Stimulated activated CD4-positive, alpha-beta T cell treated with anti-CD3 and anti-CD28 coated beads, Interleukin-2, amount 100 ng/mL, for 24 hours (primary cell): ENCODE measurements around the gene MMP21.
A peak's percentile ranks its signal among the peaks of the same experiment; 100 is the strongest.

Experiments used
- DNase-seq, 2 donors: peaks; one replicate each; pipeline ENCODE4 v3.0.0-alpha.2; 2020

Gene MMP21, protein sequence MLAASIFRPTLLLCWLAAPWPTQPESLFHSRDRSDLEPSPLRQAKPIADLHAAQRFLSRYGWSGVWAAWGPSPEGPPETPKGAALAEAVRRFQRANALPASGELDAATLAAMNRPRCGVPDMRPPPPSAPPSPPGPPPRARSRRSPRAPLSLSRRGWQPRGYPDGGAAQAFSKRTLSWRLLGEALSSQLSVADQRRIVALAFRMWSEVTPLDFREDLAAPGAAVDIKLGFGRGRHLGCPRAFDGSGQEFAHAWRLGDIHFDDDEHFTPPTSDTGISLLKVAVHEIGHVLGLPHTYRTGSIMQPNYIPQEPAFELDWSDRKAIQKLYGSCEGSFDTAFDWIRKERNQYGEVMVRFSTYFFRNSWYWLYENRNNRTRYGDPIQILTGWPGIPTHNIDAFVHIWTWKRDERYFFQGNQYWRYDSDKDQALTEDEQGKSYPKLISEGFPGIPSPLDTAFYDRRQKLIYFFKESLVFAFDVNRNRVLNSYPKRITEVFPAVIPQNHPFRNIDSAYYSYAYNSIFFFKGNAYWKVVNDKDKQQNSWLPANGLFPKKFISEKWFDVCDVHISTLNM

DNA sequence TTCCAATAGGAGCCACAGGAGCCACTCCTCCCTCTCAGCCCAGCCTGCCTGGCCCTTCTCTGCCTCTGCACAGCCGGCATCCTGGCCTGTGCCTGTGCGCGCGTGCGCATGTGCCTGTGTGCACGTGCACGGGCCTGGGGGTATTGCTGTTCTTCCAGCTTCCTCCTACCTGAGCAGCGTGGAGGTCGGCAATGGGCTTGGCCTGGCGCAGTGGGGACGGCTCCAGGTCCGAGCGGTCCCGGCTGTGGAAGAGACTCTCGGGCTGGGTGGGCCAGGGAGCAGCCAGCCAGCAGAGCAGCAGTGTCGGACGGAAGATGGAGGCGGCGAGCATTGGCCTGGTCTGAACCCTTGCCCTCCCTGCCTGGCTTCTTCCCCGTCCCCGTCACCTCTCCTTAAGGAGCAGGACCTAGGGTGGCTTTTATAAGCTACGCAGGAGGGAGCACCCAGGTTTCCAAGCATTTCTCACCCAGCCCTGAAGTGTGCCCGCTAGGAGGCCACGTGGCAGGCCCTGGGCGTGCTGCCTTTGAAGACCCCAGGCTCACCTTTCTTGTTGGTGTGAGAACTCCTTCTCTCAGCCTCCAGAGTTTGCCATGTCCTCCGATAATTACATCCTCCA lies at the start of gene MMP21:
TSS of gene MMP21 (minus strand) at position 331 of the 616 bp plus-strand sequence. CDS start at position 331, 0 bp downstream.
- DNase-seq = no peak

DNA sequence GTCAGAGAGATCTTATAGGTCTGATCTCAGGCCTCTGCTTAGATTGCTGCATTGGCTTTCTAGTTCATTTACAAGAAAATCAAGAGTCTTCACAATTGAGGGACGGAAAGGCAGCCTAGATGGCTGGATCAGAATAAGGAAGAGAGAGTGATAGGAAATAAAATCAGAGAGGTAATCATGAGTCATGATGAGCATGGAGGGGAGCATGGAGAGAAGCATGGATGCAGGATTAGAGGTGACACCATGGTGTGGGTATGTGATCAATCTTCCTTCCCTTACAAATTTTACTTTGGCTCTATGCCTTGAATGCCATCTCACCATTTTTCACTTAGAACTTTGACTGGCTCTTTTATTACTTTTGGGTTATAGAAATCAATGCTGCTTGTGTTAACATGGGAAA lies 49.1 kb upstream of the MMP21 start:
- no peak for DNase-seq

DNA sequence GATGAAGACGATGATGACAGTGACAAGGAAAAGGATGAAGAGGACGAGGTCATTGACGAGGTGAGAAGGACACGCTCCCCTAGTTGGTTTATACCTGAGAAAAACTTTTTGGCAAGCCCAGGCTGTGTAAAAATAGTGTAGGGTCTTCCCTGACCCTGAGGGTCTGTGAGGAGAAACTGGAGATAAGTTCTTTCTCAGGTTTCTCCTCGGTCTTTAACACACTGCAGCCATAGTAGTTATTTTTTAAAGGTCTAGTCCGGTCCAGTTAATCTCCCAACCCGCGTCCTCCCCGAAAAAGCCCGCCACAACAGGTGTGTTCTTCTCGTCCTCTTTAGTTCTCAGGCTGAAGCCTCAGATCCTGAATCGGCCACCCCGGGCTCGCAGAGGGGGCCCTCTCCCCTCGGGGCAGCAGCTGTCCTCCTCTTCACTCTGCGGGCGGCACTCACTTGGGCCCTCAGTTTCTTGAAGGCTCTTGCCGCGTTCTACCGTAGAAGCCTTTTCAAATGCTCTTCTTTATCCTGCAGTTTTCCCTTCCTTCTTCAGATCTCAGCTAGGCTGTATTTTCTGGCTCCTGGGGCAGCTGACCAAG lies 48.1 kb upstream of the MMP21 start:
- peak; percentile 18 to 30 for DNase-seq

DNA sequence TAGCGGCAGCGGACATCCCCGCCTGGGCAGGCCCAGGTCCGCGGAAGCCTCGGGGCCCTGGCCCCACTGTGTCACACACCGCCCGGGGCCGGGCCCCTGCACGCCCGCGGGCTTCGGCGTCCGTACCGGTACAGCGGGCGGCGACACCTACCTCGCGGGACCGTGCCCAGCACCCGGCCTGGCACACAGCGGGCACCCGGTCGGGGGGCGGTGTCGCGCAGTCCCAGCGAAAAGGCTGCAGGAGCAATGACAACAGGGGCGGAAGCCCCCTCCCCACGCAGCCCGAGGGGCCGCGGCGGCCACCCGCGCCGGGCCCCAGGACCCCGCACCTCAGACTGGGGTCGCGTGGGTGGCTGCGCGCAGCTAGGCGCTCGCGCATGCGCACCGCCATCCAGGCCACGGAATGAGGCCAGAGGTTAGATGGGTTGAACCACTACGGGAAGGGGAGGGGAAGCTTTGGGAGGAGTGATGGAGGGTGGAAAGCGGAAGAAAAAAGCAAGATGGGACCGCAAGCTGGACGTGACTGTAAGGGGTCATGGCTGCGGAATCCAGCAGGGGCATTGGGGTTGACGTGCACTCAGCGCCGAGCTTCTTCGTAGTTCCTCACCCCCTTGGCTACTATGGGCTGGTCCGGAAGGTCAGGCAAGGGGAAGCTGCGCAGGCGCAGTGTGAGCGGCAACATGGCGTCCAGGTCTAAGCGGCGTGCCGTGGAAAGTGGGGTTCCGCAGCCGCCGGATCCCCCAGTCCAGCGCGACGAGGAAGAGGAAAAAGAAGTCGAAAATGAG lies 47.4 kb upstream of the MMP21 start, which contains the start of the genes BCCIP and UROS:
TSS of gene BCCIP (plus strand) at position 669 of the 785 bp plus-strand sequence. CDS start at position 681, 12 bp downstream.
TSS of gene UROS (minus strand) at position 381 of the 785 bp plus-strand sequence. CDS start 6,759 bp downstream, outside the sequence.
- peak; percentile 90 to 91 for DNase-seq

DNA sequence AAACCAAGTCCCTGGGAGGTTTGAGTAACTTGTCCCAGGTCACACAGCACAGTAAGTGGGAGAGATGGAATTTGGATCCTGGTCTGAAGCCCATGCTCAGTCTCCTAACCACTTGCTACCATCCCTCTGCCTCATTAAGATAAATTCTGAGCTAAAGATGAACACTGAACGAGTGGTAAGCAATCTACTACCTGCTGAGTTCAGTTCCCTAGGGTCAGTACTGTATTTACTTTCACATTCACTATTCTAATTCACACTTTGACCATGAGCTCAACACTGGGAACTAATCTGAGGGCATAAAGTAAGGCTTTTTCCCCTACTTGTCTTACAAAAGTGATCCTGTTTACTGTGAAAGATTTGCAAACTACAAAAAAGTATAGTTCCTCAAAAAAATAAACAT lies 45.1 kb upstream of the MMP21 start:
- no peak for DNase-seq

DNA sequence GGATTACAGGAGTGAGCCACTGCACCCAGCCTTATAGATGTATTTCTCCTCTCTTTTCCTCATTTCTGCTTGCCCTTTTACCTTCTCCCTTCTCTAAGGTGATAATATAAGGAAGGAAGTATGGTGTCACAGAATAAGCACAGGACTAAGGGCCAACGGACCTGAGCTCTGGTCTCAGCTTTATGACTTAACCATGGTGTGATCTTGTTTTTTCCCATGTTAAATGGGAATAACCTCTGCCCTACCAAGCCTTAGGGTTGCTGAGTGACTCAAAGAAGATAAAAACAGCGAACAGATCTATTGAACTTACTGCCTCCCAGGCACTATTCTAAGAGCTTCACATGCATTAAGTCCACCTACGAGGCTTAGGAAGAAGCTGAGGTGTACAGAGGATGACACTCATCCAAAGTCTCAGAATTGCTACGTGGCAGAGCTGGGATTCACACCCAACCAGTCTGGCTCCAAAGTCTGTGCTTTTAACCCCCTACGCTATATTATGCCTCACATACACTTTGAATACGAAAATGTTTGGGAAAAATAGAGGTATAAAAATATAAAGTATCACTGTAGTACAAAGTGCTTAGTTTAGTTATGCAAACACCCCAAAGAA lies 41.8 kb upstream of the MMP21 start:
- no peak for DNase-seq

DNA sequence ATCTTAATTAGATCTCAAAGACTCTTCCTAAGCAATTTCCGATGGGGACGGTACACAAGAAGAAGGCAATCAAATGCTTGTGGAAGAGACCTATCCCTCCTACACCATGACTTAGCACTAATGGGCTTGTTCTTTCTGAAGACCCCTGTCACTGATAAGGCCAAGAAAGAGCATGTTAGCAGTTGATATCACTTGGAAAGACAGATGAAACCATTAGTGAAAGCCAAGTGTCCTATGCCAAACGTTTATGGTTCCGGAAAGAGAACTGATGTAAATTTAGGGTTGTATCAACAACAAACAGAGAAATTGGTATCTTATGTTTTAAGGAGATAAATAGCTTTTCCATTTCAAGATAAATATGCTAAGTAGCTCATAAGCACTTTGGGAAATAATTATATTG lies 40.9 kb upstream of the MMP21 start:
- DNase-seq = no peak

DNA sequence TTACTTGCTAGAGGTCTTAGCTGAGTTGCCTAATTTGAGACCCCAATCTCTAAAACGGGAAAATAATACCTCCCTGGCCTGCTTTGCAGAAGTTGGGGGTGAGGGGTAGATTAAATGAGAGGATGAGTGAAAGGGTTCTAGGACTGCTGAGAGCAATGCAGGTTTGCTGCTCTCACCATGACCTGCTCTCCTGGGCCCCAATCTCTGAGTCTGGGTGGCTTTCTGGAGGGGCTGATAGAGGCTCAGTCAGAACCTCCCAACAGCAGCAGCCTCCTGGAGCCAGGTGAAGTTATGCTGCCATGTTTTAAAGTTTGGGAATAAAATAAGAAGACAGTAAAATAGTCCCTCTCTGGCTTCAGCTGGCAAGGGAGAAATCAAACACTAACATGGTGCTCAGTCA lies 40.1 kb upstream of the MMP21 start:
- DNase-seq = no peak

DNA sequence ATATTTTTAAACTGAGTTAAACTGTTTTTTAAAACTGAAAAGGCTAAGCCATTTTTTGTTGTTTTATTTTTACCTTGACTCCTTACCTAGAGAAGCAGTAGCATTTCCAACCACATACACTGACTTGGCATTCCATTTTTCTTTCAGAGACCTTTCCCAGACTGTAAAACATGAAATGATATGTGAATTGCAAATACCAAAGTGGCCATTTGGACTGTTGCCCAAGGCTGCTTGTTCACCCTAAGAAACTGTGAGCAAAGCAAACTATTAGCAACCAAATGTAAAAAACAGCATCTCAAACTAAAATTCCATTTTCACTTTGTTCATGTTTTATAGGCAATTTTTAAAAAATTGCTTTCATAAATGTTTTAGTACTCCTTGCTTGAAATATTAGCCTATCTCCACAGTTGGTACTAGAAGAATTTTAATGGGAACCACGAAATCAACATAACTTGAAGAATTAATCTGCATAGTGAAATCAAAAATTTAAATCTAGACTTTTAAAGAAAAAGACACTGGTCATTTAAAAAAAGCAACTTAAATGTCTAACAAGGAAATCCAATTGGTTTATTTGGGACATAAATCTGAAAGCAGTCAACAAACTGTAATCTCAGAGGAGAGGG lies 36.6 kb upstream of the MMP21 start:
- no peak for DNase-seq

DNA sequence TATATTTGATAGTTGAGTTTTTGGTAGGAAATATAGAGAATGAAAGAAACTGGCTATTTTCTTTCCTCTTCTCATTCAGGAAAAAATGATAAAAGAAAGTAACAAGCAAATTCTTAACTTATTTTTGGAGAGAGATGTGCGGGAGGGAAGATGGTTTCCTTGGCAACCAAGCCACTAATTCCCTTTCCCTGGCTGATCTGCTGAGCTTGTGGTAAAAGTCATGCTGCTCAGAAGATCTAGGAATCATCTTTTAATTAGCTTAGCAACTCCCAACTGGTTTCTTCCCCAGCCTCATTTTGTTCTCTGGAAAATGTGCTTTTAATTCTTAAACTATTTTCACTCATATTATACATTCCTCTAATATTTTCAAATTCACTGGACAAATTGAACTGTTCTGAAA lies 35.6 kb upstream of the MMP21 start:
- DNase-seq = no peak

DNA sequence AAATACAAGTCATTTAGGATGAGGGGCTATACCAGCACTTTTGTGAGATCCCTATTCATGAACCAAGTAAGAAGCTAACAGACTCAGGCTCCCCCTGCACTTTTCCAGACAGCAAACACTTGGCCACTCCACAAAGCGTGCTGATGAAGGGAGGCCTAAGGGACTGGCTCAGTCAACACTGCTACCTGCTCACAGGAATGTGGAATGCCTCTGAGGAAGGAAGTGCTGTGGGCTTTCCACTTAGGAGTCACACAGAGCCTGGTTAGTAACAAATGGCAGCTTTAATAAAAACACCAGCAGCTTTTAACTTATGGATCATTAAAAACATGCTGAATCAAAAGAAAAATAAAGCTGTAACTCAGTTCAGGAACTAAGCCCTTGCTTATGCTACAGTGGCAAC lies 32.4 kb upstream of the MMP21 start:
- DNase-seq = no peak

DNA sequence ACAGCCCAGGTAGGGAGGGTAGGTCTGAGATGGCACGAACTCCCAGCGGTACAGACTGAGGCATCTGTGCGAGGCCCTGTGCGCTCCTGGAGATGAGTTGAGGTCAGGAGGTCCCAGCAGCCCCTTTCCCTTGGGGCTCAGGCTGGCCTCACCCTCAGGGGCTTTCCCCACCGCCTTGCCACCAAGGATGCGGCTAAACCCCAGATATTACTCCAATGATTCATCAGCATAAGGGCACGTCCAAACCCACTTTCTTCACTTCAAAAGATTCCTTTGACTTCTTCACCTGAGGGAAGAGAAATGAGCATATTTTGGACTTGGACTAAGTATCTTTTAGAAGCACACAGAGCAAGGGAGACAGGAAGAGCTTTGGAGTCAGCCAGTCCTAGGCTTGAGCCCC lies 27.1 kb upstream of the MMP21 start:
- DNase-seq = no peak

DNA sequence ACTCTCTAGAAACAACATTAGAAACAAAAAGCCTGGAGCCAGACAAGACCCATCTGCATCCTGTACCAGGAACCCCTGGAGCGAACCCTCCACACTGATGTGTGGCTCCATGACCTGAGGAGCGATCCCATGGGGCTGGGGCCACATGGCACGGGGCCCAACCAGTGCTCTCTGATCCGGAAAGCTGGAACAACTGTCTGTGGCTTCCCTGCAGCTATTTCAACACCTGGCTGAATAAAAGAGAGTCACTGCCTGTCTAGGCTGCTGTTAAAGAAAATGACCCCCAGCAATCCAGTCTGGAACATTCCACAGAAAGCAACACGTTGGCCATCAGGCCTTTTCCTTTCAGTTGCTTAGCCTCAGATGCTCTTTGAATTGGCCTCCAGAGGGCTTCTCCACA lies 26.5 kb upstream of the MMP21 start:
- no peak for DNase-seq

DNA sequence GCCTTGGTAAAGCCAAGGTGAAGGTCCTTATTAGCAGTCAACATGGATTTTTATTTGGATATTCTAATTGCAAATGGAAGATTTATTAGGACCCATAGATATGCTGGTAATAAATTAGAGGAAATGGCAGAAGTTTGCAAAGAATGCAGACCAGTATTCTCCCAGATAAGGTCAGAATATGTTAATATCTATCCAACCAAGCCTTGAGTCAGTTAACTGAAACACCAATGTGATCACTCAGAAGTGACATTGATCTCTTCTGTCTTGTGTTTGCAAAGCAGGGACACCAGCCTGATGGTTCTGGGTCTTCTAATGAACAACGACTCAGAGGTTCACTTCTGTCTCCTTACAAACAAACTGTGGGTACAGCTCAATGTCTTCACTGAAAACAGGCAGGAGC lies 26.0 kb upstream of the MMP21 start:
- no peak for DNase-seq

DNA sequence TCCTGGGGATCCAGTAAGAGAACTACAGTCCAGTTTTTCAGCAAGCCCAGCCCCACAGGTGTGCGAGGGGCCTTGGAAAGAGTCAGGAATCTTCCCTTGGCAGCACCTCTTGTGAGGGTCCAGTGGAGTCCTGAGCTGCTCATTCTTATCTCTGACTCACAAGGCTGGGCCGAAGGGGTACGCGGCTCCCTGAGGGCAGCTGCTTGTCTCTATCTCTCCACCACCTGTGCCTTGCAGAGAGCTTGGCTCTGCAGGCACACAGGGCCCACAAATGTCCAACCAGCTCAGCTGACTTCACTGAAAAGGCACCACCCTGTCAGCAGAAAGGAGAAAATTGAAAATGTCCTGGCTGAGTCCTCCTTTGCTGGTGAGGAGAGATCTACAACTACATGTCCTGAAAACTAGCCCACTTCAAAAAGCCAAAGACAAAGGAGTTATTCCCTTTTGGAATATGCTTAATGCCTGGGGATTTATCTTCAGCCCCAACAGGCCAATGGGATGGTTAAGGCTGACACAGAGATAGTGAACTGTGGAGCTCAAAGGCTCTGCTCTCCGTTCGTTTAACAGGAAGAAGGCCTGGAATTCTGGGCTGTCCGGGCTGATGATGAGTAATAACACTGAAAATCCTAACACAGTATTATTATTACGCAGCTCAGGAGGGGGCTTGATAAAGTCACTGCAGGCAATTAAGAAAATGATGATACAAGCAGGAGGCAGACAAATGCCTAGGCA lies 24.0 kb upstream of the MMP21 start:
- no peak for DNase-seq

DNA sequence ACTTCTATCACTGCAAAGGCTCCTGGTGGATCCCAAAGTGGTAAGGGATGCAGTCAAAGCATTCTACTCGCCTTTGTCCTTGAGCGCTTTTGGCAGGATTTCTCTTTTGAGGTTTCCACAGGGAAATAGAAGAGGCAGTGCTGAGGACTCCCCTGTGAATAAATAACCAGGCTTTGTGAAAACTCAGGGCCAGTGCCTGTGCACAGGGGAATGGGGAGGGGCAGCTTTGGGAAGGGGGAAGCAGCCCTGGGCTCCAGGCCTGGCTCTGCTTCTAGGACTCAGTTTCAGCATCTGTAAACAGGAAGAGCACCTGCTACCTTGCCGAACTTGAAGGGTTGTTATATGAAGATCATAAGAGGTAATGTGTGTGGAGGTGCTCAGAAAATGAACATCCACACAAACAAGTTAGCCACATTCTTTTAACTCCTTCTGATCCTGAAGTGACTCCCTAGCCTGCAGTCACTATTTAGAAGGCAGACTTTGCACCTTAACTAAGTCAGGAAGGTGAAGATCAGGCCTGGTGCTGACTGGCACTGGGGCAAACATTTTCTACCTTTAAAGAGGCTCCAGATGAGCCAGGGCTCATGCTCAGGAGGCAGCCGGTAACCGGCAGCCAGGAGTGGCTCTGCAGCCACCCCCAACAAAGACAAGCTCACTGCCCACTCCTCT lies 22.5 kb upstream of the MMP21 start:
- DNase-seq = no peak

DNA sequence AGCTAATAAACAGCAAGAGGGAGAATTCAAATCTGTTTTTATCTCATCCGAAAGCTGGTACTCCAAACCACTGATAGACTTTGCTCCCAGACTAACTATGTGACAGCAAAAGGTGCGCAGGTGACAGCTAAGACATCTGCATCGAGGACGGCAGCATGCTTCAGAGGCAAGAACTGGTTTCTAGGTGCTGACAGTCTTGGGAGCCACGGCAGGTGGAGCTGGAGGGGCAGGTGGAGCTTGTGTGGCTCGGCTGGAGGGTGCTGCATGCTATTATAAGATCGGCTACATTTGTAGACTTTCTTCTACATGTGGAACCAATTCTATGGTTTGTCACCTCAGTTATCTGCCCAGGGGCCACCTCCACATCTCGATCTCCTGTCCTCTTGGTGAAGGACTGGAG lies 21.8 kb upstream of the MMP21 start:
- DNase-seq = no peak

DNA sequence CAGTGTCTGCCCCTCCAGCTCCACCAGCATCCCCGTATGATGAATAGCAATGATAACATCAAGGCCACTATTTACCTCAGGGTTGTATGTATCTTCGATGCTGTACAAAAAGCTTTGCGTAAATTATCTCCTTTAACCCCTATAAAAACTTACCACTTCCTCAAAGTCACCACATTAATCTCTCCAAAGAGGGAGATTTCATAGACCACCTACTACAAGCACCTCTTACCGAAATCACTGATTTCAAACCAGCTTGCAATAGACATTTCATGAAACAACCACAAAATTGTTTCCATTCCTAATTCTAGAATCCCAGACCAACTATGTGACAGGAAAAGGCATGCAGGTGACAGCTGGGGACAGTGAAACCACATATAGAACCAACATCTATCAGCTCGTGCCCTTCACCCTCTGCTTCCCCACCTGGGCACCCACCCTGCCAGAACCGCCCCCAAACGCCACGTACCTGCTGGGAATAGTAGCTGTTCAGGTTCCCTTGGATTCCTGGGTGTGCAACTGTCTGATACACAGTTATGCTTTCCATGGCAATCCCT lies 20.1 kb upstream of the MMP21 start:
- DNase-seq = no peak

DNA sequence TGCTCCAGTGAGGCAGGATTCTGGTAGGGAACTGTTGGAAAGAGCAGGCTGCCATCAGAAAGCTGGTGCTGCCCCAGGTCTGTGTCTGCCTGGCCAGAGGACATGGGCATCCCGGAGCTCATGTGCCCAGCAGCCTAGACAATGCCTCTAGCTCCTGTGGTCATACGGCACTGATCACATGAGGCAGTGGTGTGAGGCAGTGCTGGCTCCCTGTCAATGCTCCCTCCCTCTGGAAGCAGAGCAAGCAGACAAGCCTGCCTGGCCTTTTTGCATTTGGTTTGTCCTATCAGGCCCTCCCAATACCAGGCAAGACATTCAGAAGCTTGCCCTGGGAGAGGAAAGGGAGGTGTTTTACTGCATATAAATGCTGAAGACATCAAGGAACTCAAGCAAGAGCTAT lies 19.5 kb upstream of the MMP21 start:
- no peak for DNase-seq
